PC-3 (cell line): ENCODE measurements around the gene SLC25A26. TPM values are rescaled to one million over a fixed set of nuclear protein-coding genes. Genes with fewer than 3 reads are reported as not detected.
A peak's percentile ranks its signal among the peaks of the same experiment; 100 is the strongest.

Source experiments
- ATAC-seq: fragments of 200-7000 bp; cut with Tn5 transposase; 2 replicates; pipeline ENCODE4 v1.9.1; 2020; ENCODE audit warnings: mild to moderate bottlenecking, moderate library complexity
- BruUV-seq: library from RNA; stranded (reverse); fragments of 400-500 nt; replicated peaks from 2 replicates; lab custom pipeline; 2021; lab: Mats Ljungman, UMichigan
- CTCF ChIA-PET: fragments of 300-600 bp; sonication (Branson Sonifier 250); formaldehyde crosslinking; loops from one replicate; lab custom pipeline; 2022; ENCODE audit warnings: antibody characterized with exemption; lab: Charles Lee
- POLR2A ChIA-PET: fragments of 300-600 bp; sonication (Branson Sonifier 250); formaldehyde crosslinking; loops from one replicate; lab custom pipeline; 2022; ENCODE audit warnings: antibody characterized with exemption; ENCODE audit not compliant: unreplicated experiment; lab: Charles Lee
- DNase-seq: peaks from one replicate; pipeline ENCODE4 v3.0.0-alpha.2; 2015
- H2AFZ ChIP-seq: fragments of 300-600 bp; sonication (generic); 2 replicates; pipeline ENCODE4 v1.6.0; 2016; ENCODE audit warnings: antibody characterized with exemption, low read length
- H3F3A ChIP-seq: fragments of 300-600 bp; sonication (generic); one replicate; pipeline ENCODE4 v1.6.0; 2017; ENCODE audit warnings: antibody characterized with exemption, low read length, control low read depth, mild to moderate bottlenecking; ENCODE audit not compliant: unreplicated experiment
- H3K27ac ChIP-seq: fragments of 300-600 bp; sonication (generic); 2 replicates; pipeline ENCODE4 v1.5.1; 2016; ENCODE audit warnings: mild to moderate bottlenecking, low read length
- H3K27me3 ChIP-seq: fragments of 300-600 bp; sonication (generic); 2 replicates; pipeline ENCODE4 v1.6.1; 2016; ENCODE audit warnings: low read length, mixed read lengths
- H3K36me3 ChIP-seq: fragments of 300-600 bp; sonication (generic); 2 replicates; pipeline ENCODE4 v1.6.1; 2016; ENCODE audit warnings: low read depth, mixed run types, low read length, mixed read lengths
- H3K4me1 ChIP-seq: fragments of 300-600 bp; sonication (generic); 2 replicates; pipeline ENCODE4 v1.5.1; 2016; ENCODE audit warnings: low read length; ENCODE audit not compliant: insufficient read depth
- H3K4me2 ChIP-seq: fragments of 300-600 bp; sonication (generic); 2 replicates; pipeline ENCODE4 v1.6.0; 2016; ENCODE audit warnings: low read length
- H3K4me3 ChIP-seq: fragments of 300-600 bp; sonication (generic); 2 replicates; pipeline ENCODE4 v1.5.1; 2016; ENCODE audit warnings: mild to moderate bottlenecking, low read length, mixed read lengths
- H3K79me2 ChIP-seq: fragments of 300-600 bp; sonication (generic); 2 replicates; pipeline ENCODE4 v1.6.1; 2017; ENCODE audit warnings: low read length, mixed read lengths
- H3K9ac ChIP-seq: fragments of 300-600 bp; sonication (generic); 2 replicates; pipeline ENCODE4 v1.6.0; 2016; ENCODE audit warnings: mild to moderate bottlenecking, low read length
- H3K9me2 ChIP-seq: fragments of 300-600 bp; sonication (generic); replicated peaks from 2 replicates; pipeline ENCODE4 v1.6.1; 2016; ENCODE audit warnings: mixed run types, low read length, mixed read lengths
- H3K9me3 ChIP-seq: fragments of 300-600 bp; sonication (generic); 2 replicates; pipeline ENCODE4 v1.6.1; 2016; ENCODE audit warnings: low read length, mixed read lengths
- H4K20me1 ChIP-seq: fragments of 300-600 bp; sonication (generic); 2 replicates; pipeline ENCODE4 v1.6.1; 2016; ENCODE audit warnings: low read length, mixed read lengths
- CTCF ChIP-seq: fragments of 300-600 bp; sonication (generic); conservative IDR thresholded peaks from 2 replicates; pipeline ENCODE4 v1.5.1; 2017; ENCODE audit warnings: antibody characterized with exemption, low read depth, mild to moderate bottlenecking, low read length
- EZH2 ChIP-seq: fragments of 300-600 bp; sonication (generic); IDR thresholded peaks from one replicate; pipeline ENCODE4 v1.6.1; 2017; ENCODE audit warnings: antibody characterized with exemption, mild to moderate bottlenecking, low read length; ENCODE audit not compliant: unreplicated experiment
- EZH2phosphoT487 ChIP-seq: fragments of 300-600 bp; sonication (generic); IDR thresholded peaks from 2 replicates; pipeline ENCODE4 v1.6.1; 2018; ENCODE audit warnings: mild to moderate bottlenecking, antibody characterized with exemption, low read length, borderline replicate concordance
- intact Hi-C: fragments of 100-400 bp; cut with micrococcal nuclease; formaldehyde crosslinking; loops from 2 replicates; pipeline ENCODE4 v1.9.0; 2023
- total RNA-seq: library from RNA; depleted of rRNA; stranded (reverse); fragments of >200 nt; gene quantifications from 2 replicates; pipeline ENCODE4 v1.2.3, GENCODE V29; 2014

The SLC25A26 gene
- total RNA-seq, 1 experiment from 2014 or later = 7.9 TPM

GRCh38 chr3:66269411-66269810, 48.6 kb downstream of the SLC25A26 start:
- Histone ChIP-seq H3K4me2 (no peak overlapping the region), H3K9ac (no peak overlapping the region), H2AFZ (no peak overlapping the region), H3F3A (no peaks in the 10 kb centered on the region), H3K27ac (no peak overlapping the region; the same call in 1 of the 2 replicates), H3K4me3 (no peak overlapping the region), H3K79me2 (no peaks in the 10 kb centered on the region), H3K9me3 (no peaks in the 10 kb centered on the region), H3K27me3 (no peaks in the 10 kb centered on the region), H3K4me1 (peaks cover 15% of the 10 kb centered on the region; the same call in 1 of the 2 replicates), H4K20me1 (no peaks in the 10 kb centered on the region), H3K36me3 (no peaks in the 10 kb centered on the region), H3K9me2 (no peaks in the 10 kb centered on the region)
- ATAC-seq = no peak
- no TSS peak for BruUV-seq
- CTCF ChIA-PET = no interaction called here
- intact Hi-C loops = no loop called here
- TF ChIP-seq EZH2phosphoT487 = no peak
- TF ChIP-seq CTCF = no peak
- TF ChIP-seq EZH2 = no peak
- no peak for DNase-seq
- POLR2A ChIA-PET = no interaction called here

- Histone ChIP-seq H2AFZ (no peak overlapping the region), H3K9me2 (no peaks in the 10 kb centered on the region), H3K4me3 (no peak overlapping the region), H3K9ac (no peak overlapping the region), H3K4me1 (peaks cover 15% of the 10 kb centered on the region; the same call in 1 of the 2 replicates), H3K4me2 (no peak overlapping the region), H3K79me2 (no peaks in the 10 kb centered on the region), H3K9me3 (no peaks in the 10 kb centered on the region), H3K36me3 (no peaks in the 10 kb centered on the region), H3F3A (no peaks in the 10 kb centered on the region), H3K27ac (peak overlapping the region; percentile 30), H4K20me1 (no peaks in the 10 kb centered on the region), H3K27me3 (no peaks in the 10 kb centered on the region)
- ChIA-PET CTCF (interaction anchor here (0.6 kb wide), 1 partner anchor 34 kb away, joined by 3 read pairs; no protein-coding TSS in a partner anchor), POLR2A (no interaction called here)
- BruUV-seq = no TSS peak
- DNase-seq (no peak), ATAC-seq (peak; percentile 58)
- intact Hi-C loops = no loop called here
- no peak for TF ChIP-seq EZH2
- TF ChIP-seq EZH2phosphoT487 = no peak
Measured at GRCh38 chr3:66270288-66270687, 49.5 kb downstream of the SLC25A26 start.

GRCh38 chr3:66270701-66271100, 49.9 kb downstream of the SLC25A26 start:
- no peak overlapping the region for H3K4me2 ChIP-seq
- peaks cover 15% of the 10 kb centered on the region; the same call in 1 of the 2 replicates for H3K4me1 ChIP-seq
- no peak overlapping the region for H3K4me3 ChIP-seq
- ATAC-seq (peak; percentile 69), DNase-seq (no peak)
- no peaks in the 10 kb centered on the region for H3K79me2 ChIP-seq
- ChIA-PET CTCF (interaction anchor here (0.6 kb wide), 1 partner anchor 35 kb away, joined by 3 read pairs; no protein-coding TSS in a partner anchor), POLR2A (no interaction called here)
- H2AFZ ChIP-seq = no peak overlapping the region
- no peaks in the 10 kb centered on the region for H3K9me2 ChIP-seq
- intact Hi-C loops = no loop called here
- TF ChIP-seq EZH2 (no peak), EZH2phosphoT487 (no peak), CTCF (no peak)
- no peaks in the 10 kb centered on the region for H3K27me3 ChIP-seq
- no peaks in the 10 kb centered on the region for H3K36me3 ChIP-seq
- H3K9ac ChIP-seq = no peak overlapping the region
- no peaks in the 10 kb centered on the region for H4K20me1 ChIP-seq
- no peaks in the 10 kb centered on the region for H3K9me3 ChIP-seq
- no peaks in the 10 kb centered on the region for H3F3A ChIP-seq
- BruUV-seq = no TSS peak
- H3K27ac ChIP-seq = peak overlapping the region; percentile 13; the same call in 1 of the 2 replicates
